ENCODE results near the gene PSMB3. TPM values are rescaled to one million over a fixed set of nuclear protein-coding genes. Genes with fewer than 3 reads are reported as not detected.

The PSMB3 gene
- total and polyA plus RNA-seq, 5 donors from 2014 or later = 107 to 589 (median 492) TPM

DNA sequence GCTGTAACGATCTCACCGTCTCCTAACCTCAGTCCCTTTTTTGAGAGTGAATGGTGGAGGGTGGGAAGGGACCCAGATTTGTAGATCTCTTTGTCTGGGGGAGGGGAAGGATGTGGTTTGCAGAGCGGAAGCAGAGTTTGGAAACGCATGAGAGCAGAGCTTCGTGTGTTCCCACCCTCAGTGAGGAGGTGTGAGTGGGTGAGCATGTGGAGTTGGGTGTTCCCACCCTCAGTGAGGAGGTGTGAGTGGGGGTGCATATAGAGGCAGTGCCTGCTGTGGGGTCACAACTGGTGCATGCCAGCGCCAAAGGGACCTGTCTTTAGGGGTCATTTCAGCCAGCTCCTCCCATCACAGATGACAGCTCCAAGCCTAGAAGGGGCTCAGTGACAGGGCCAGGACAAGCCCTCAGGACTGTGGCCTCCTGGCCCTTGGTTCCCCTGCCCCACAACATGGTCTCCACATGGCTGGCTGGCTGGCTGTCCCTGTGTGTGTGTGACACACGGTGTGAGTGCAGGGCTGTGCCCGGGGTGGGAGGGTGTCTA lies 24.2 kb upstream of the PSMB3 start:
- peak; percentile 57 to 95 (median 83) for DNase-seq
- H3K4me3 ChIP-seq (ENCODE audit: low read depth, low read length) = peak overlapping the region; percentile 54
- peaks cover 0 to 84% (median 39%) of the 10 kb centered on the region in 4 donors for H3K4me1 Mint-ChIP-seq
- peak overlapping the region; percentile 89 to 94 (median 93) for H3K27ac Mint-ChIP-seq
- peaks cover 2% of the 10 kb centered on the region for H3K36me3 Mint-ChIP-seq
- no peaks in the 10 kb centered on the region for H3K27me3 Mint-ChIP-seq
- H3K9me3 ChIP-seq (ENCODE audit: control insufficient read depth in 2 of 2, low read length in 2 of 2) = no peaks in the 10 kb centered on the region
- H3K27ac ChIP-seq (ENCODE audit: insufficient read depth, low read length, poor library complexity, severe bottlenecking) = peak overlapping the region; percentile 75
- H3K27me3 ChIP-seq (ENCODE audit: control insufficient read depth, insufficient read depth, low read length) = no peaks in the 10 kb centered on the region
- ATAC-seq (ENCODE audit: low read depth in 2 of 2) = peak; percentile 54 to 57
- H3K36me3 ChIP-seq (ENCODE audit: control insufficient read depth, insufficient read depth, low read length) = peaks cover 10% of the 10 kb centered on the region
- peaks cover 0 to 1% (median 0%) of the 10 kb centered on the region in 7 donors for H3K9me3 Mint-ChIP-seq
- peak overlapping the region; percentile 73 to 82 (median 81) for H3K4me3 Mint-ChIP-seq
- peaks cover 50% of the 10 kb centered on the region for H3K4me1 ChIP-seq (ENCODE audit: control insufficient read depth, insufficient read depth, low read length, poor library complexity, severe bottlenecking)

DNA sequence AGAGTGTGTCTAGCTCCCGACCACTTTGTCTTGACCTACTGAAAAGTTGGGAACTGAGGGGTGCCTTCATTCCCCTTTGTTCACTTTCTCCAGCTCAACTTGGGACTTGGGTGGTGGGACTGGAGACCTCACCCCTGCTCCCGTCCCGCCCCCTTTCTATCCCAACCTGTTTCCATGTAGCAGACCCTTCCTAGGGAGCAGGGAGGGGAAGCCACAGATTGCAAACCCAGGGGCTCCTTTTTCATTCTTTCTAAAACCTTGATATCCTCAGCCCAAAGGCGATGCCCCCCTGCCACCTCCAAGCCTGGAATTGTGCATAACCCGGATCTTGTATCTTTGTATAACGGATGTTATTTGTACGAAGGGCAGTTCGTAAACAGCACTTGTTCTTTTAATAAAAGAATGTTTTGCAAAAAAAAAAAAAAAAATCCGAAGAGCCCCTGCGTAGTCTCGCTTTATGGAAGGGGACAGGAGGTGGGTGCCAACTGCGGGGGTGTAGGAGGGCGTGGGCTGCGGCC lies 23.1 kb upstream of the PSMB3 start:
- H3K27me3 Mint-ChIP-seq = no peaks in the 10 kb centered on the region
- H3K36me3 Mint-ChIP-seq = no peaks in the 10 kb centered on the region
- ATAC-seq (ENCODE audit: low read depth in 2 of 2) = no peak

DNA sequence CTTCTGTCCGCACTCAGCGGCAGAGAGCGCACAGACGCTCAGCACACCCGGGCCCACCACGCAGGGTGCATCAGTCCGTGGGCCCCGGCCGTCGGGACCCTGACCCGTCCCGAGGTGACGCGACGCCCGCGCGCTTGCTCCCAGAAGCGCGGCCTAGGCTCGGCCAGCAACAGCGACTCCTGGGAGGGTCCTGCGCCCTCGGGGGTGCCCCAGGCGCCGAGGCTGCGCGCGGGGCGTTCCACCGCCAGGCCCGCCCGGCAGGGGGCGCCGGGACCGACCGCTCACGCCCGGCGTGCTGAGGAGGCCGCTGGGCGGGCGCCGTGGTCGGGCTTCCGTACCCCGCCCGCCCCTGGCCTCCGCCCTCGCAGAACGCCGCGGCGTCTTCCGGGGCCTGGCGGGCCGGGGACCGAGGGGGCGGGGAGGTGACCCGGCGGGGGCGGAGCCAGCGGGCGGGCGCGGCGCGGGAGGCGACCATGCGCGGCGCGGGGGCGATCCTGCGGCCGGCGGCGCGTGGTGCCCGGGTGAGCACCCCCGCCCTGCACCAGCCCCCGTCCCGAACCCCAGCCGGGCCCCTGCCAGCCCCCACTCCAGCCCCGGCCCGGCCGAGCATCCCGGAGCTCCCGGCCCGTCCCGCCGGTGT lies 22.5 kb upstream of the PSMB3 start, which contains the start of gene CISD3:
TSS of gene CISD3 (plus strand) at position 456 of the 640 bp plus-strand sequence. CDS start at position 474, 18 bp downstream.
- Histone ChIP-seq H3K4me3 (ENCODE audit: low read depth, low read length) (peak within 1 kb of the TSS; percentile 83), H3K9me3 (ENCODE audit: control insufficient read depth in 2 of 2, low read length in 2 of 2) (no peaks in the 10 kb centered on the region), H3K36me3 (ENCODE audit: control insufficient read depth, insufficient read depth, low read length) (peaks cover 3% of the 10 kb centered on the region), H3K27ac (ENCODE audit: insufficient read depth, low read length, poor library complexity, severe bottlenecking) (peak within 1 kb of the TSS; percentile 75), H3K27me3 (ENCODE audit: control insufficient read depth, insufficient read depth, low read length) (no peaks in the 10 kb centered on the region), H3K4me1 (ENCODE audit: control insufficient read depth, insufficient read depth, low read length, poor library complexity, severe bottlenecking) (peaks cover 61% of the 10 kb centered on the region)
- Mint-ChIP-seq H3K4me1 (peaks cover 0 to 89% (median 52%) of the 10 kb centered on the region in 4 donors), H3K27me3 (no peaks in the 10 kb centered on the region), H3K4me3 (peak within 1 kb of the TSS; percentile 93 to 99 (median 97)), H3K27ac (peak within 1 kb of the TSS; percentile 90 to 97 (median 96)), H3K9me3 (peaks cover 0 to 1% (median 0%) of the 10 kb centered on the region in 7 donors), H3K36me3 (no peaks in the 10 kb centered on the region)
- DNase-seq (peak; percentile 83 to 93 (median 86)), ATAC-seq (ENCODE audit: low read depth in 2 of 2) (peak; percentile 81 to 84)

More for the DNA sequence above, 23.1 kb upstream of the PSMB3 start:
- Mint-ChIP-seq H3K4me3 (peak overlapping the region; percentile 73 to 82 (median 81)), H3K27ac (peak overlapping the region; percentile 31 to 94 (median 89)), H3K4me1 (peaks cover 0 to 88% (median 48%) of the 10 kb centered on the region in 4 donors), H3K9me3 (peaks cover 0 to 1% (median 0%) of the 10 kb centered on the region in 7 donors)
- Histone ChIP-seq H3K27me3 (ENCODE audit: control insufficient read depth, insufficient read depth, low read length) (no peaks in the 10 kb centered on the region), H3K27ac (ENCODE audit: insufficient read depth, low read length, poor library complexity, severe bottlenecking) (peak overlapping the region; percentile 75), H3K36me3 (ENCODE audit: control insufficient read depth, insufficient read depth, low read length) (peaks cover 5% of the 10 kb centered on the region), H3K9me3 (ENCODE audit: control insufficient read depth in 2 of 2, low read length in 2 of 2) (no peaks in the 10 kb centered on the region), H3K4me3 (ENCODE audit: low read depth, low read length) (peak overlapping the region; percentile 54), H3K4me1 (ENCODE audit: control insufficient read depth, insufficient read depth, low read length, poor library complexity, severe bottlenecking) (peaks cover 57% of the 10 kb centered on the region)
- DNase-seq = no peak

DNA sequence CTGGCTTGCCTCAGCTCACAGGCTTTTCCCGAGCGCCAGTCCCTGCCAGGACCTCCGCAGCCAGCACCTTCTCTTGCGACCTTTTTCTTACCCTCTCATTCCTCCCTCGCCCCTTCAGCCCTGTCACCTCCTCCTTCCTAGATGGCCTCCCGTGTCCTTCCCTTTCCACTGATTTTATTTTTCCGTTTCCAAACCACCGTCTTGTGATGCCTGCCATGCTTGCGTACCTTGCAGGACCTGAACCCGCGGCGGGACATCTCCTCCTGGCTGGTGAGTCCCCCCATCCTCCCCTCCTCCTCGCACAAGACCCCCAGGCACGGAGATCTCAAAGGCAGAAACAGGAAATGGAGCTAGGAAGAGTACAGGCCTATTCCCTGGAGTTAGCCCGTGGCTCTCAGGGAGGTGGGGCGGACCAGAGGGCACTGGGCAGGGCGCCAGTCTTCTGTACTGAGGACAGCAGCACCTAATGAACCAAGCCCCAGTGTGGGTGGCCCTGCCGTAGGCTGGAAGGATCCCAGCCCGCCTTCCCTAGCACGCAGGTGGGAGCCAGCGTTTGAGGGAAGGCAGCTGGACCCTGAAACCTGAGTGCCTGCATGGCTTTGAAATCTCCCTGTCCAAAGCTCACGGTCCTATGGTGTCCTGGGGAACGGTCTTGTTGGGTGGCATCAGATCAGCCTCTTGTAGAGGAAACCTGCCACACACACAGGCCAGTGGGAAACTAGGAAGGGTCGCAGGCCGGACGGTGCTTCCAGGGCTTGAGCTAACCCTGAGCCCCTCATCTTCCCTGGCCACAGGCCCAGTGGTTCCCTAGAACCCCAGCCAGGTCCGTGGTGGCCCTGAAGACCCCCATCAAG lies 21.8 kb upstream of the PSMB3 start:
- peak in 1 of 3 donors; percentile 46 for DNase-seq
- Mint-ChIP-seq H3K4me1 (peaks cover 0 to 86% (median 50%) of the 10 kb centered on the region in 4 donors), H3K36me3 (no peaks in the 10 kb centered on the region), H3K27me3 (no peaks in the 10 kb centered on the region), H3K4me3 (peak overlapping the region; percentile 93 to 99 (median 97)), H3K9me3 (peaks cover 0 to 1% (median 0%) of the 10 kb centered on the region in 7 donors), H3K27ac (peak overlapping the region; percentile 90 to 97 (median 96))
- Histone ChIP-seq H3K27ac (ENCODE audit: insufficient read depth, low read length, poor library complexity, severe bottlenecking) (peak overlapping the region; percentile 71), H3K4me1 (ENCODE audit: control insufficient read depth, insufficient read depth, low read length, poor library complexity, severe bottlenecking) (peaks cover 65% of the 10 kb centered on the region), H3K27me3 (ENCODE audit: control insufficient read depth, insufficient read depth, low read length) (no peaks in the 10 kb centered on the region), H3K36me3 (ENCODE audit: control insufficient read depth, insufficient read depth, low read length) (no peaks in the 10 kb centered on the region), H3K9me3 (ENCODE audit: control insufficient read depth in 2 of 2, low read length in 2 of 2) (no peaks in the 10 kb centered on the region), H3K4me3 (ENCODE audit: low read depth, low read length) (peak overlapping the region; percentile 83)
- ATAC-seq (ENCODE audit: low read depth in 2 of 2) = no peak

DNA sequence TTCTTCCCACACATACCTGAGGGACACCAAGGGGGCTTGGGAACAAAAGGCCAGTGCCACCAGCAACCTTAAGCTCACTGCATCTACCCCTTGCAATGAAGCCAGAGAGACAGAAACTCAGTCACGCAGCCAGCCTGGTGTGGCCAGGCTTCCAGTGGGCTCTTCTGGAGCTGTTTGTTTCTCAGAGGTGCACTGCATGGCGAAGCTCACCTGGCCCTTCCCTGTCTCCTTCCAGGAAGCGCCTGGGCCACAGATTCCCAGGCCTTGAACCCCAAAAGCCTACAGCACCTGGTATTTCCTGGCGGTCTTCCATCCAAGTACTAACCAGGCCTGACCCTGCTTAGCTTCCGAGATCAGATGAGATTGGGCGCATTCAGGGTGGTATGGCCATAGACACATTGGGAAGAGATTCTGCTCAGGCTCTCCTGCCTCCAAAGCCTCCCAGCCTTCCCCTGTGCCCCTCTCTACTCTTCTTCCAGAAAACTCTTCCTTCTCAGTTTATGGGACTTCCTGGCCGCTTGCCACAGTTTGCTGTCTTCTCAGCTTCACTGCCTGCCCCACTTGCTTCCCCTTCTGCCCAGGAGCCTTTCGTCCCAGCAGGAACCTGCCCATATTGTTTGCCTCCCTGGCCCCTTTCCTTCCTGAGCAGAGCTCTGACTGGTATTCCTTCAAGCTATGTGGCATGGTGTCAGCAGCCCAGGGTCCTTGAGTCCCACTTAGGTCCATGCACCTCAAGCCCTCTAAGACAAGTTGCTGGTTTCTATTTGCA lies 20.8 kb upstream of the PSMB3 start:
- ATAC-seq (ENCODE audit: low read depth in 2 of 2) (no peak), DNase-seq (no peak)
- H3K27me3 Mint-ChIP-seq = no peaks in the 10 kb centered on the region
- Histone ChIP-seq H3K27ac (ENCODE audit: insufficient read depth, low read length, poor library complexity, severe bottlenecking) (peak overlapping the region; percentile 71), H3K9me3 (ENCODE audit: control insufficient read depth in 2 of 2, low read length in 2 of 2) (no peaks in the 10 kb centered on the region), H3K36me3 (ENCODE audit: control insufficient read depth, insufficient read depth, low read length) (no peaks in the 10 kb centered on the region), H3K27me3 (ENCODE audit: control insufficient read depth, insufficient read depth, low read length) (no peaks in the 10 kb centered on the region), H3K4me3 (ENCODE audit: low read depth, low read length) (no peak overlapping the region), H3K4me1 (ENCODE audit: control insufficient read depth, insufficient read depth, low read length, poor library complexity, severe bottlenecking) (peaks cover 65% of the 10 kb centered on the region)
- peaks cover 0 to 81% (median 49%) of the 10 kb centered on the region in 4 donors for H3K4me1 Mint-ChIP-seq
- peak overlapping the region; percentile 93 to 99 (median 97) for H3K4me3 Mint-ChIP-seq
- H3K27ac Mint-ChIP-seq = peak overlapping the region; percentile 79 to 96 (median 90)
- no peaks in the 10 kb centered on the region for H3K36me3 Mint-ChIP-seq
- H3K9me3 Mint-ChIP-seq = peaks cover 0 to 1% (median 0%) of the 10 kb centered on the region in 7 donors

DNA sequence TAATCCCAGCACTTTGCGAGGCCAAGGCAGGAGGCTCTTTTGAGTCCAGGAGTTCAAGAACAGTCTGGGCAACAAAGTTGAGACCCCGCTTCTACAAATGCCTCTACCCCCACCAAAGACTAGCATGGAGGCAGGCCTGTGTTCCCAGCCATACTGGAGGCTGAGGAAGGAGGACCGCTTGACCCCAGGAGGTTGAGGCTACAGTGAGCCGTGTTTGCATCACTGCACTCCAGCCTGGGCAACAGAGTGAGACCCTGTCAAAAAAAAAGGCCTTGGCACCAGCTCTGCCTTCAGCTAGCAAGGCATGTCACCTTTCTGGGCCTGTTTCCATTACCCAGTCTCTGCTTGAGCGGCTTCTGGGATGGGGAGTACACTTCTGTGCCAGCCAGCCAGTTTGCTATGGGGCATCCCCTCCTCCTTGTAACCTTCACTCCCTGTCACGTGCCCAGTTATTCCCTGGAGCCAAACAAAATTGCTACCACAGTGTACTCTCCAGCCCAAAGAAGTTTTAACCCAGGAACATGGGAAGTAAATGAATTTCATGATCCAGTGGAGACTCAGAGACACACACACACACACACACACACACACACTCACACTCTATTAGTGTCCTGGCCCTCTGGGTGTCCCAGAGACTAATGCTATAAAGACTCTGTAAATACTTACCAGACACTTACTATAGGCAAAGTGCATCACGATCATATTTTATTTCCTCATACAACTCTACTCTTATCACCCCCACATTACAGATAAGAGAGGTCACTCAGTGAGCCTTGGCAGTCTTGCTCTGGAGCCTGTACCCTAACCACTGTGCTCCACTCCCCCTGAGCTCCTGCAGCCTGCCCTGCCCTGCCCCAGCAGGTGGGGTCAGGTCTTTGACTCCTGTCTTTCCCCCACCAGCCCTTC lies 19.9 kb upstream of the PSMB3 start:
- Mint-ChIP-seq H3K27ac (peak overlapping the region in 2 of 3 donors; percentile 78 to 90), H3K9me3 (peaks cover 0 to 1% (median 0%) of the 10 kb centered on the region in 7 donors), H3K27me3 (no peaks in the 10 kb centered on the region), H3K36me3 (no peaks in the 10 kb centered on the region), H3K4me3 (peak overlapping the region; percentile 93 to 98 (median 94)), H3K4me1 (peaks cover 0 to 71% (median 45%) of the 10 kb centered on the region in 4 donors)
- peaks cover 57% of the 10 kb centered on the region for H3K4me1 ChIP-seq (ENCODE audit: control insufficient read depth, insufficient read depth, low read length, poor library complexity, severe bottlenecking)
- ATAC-seq (ENCODE audit: low read depth in 2 of 2) = no peak
- H3K9me3 ChIP-seq (ENCODE audit: control insufficient read depth in 2 of 2, low read length in 2 of 2) = no peaks in the 10 kb centered on the region
- H3K4me3 ChIP-seq (ENCODE audit: low read depth, low read length) = no peak overlapping the region
- no peak for DNase-seq
- no peaks in the 10 kb centered on the region for H3K36me3 ChIP-seq (ENCODE audit: control insufficient read depth, insufficient read depth, low read length)
- H3K27me3 ChIP-seq (ENCODE audit: control insufficient read depth, insufficient read depth, low read length) = no peaks in the 10 kb centered on the region
- no peak overlapping the region for H3K27ac ChIP-seq (ENCODE audit: insufficient read depth, low read length, poor library complexity, severe bottlenecking)
